ENCODE data around the gene STK25. TPM values are rescaled to one million over a fixed set of nuclear protein-coding genes. Genes with fewer than 3 reads are reported as not detected.

Gene STK25
- total and polyA plus RNA-seq, 2 of the 8 experiments (the other 6 are each of a cell fraction or from before 2014, with no cell fraction given), result 159 to 546 TPM

DNA sequence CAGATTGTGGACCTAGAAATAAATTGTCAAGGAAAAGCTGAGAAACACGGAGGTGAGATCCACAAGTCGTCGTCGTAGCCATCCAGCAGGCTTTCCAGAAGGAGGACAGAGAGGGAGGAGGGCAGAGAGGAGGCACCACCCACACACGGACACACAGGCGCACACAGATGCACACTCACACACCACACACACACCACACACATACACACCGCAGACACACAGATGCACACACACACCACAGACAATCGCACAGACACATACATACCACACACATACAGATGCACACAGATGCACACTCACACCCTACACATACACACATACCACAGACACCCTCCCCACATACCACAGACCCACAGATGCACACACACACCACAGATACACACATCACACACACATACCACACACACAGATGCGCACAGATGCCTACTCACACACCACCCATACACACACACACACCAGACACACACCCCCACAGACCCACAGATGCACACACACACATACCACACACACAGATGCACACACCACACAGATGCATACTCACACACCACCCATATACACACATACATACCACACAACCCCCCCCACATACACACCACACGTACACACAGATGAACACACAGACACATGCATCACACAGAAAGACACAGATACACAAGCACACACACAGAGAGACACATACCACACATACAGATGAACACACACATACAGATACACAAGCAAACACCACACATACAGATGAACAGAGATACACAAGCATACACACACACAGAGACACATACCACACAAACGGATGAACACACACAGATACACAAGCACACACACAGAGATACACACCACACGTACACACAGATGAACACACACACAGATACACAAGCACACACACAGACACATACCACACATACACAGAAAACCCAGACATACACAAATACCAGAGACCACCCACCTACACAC, 37.4 kb upstream of the STK25 start:
- Histone ChIP-seq H4K20me1 (replicated peaks in 1 of 2; ENCODE audit: control insufficient read depth in 1 of 2, insufficient read depth in 2 of 2, low read length in 2 of 2) (peaks cover 0 to 5% of the 10 kb centered on the region in 2 experiments), H3K23ac (ENCODE audit: insufficient read length) (peak overlapping the region; percentile 9), H4K8ac (ENCODE audit: extremely low read depth, insufficient read depth, low read length) (no peak overlapping the region), H2AK5ac (ENCODE audit: low read depth, low read length) (peak overlapping the region; percentile 99), H4K91ac (replicated peaks; ENCODE audit: insufficient read length, low read length) (peak overlapping the region; percentile 44), H2BK15ac (ENCODE audit: low read length) (peak overlapping the region; percentile 48; the same call in 1 of the 2 replicates), H2BK5ac (ENCODE audit: low read depth, low read length) (peak overlapping the region; percentile 49; the same call in 1 of the 2 replicates), H3K4me1 (replicated peaks in 1 of 4; ENCODE audit: control insufficient read depth in 3 of 4, insufficient read depth in 4 of 4, low read length in 3 of 4) (peaks cover 1 to 4% (median 4%) of the 10 kb centered on the region in 4 experiments; a peak in 6 of 7 replicates), H3K36me3 (ENCODE audit: control insufficient read depth in 2 of 4, insufficient read depth in 4 of 4, low read length in 3 of 4) (no peaks in the 10 kb centered on the region), H3K4me2 (ENCODE audit: insufficient read depth in 1 of 2, low read depth in 2 of 2, low read length in 2 of 2) (no peak overlapping the region), H3K4ac (replicated peaks; ENCODE audit: insufficient read length, low read depth, low read length) (peak overlapping the region; percentile 29), H3K14ac (ENCODE audit: insufficient read length) (no peak overlapping the region), H3K27me3 (replicated peaks in 1 of 4; ENCODE audit: control insufficient read depth in 3 of 4, extremely low read depth in 1 of 4, insufficient read depth in 3 of 4, low read length in 3 of 4) (peaks cover 18 to 26% (median 23%) of the 10 kb centered on the region in 4 experiments), H3K27ac (ENCODE audit: low read depth, low read length) (no peak overlapping the region), H2AFZ (ENCODE audit: low read length) (no peak overlapping the region), H4K5ac (ENCODE audit: insufficient read length, low read depth, low read length) (no peak overlapping the region), H3K56ac (replicated peaks; ENCODE audit: insufficient read length, low read depth, low read length) (peak overlapping the region; percentile 92), H3K9ac (replicated peaks in 1 of 4; ENCODE audit: extremely low read depth in 1 of 4, low read depth in 3 of 4, low read length in 3 of 4) (no peak overlapping the region; a peak in 1 of 7 replicates), H3K4me3 (ENCODE audit: extremely low read depth in 1 of 4, insufficient read depth in 2 of 4, low read depth in 3 of 4, low read length in 4 of 4) (no peak overlapping the region), H2BK120ac (replicated peaks; ENCODE audit: low read depth, low read length) (no peak overlapping the region), H3K23me2 (ENCODE audit: low read depth, low read length) (peaks cover 17% of the 10 kb centered on the region; the same call in 1 of the 2 replicates), H2BK20ac (ENCODE audit: low read length) (peak overlapping the region; percentile 64; the same call in 1 of the 2 replicates), H3K79me1 (ENCODE audit: low read depth, low read length) (no peaks in the 10 kb centered on the region), H3K18ac (ENCODE audit: extremely low read depth, low read length) (no peak overlapping the region), H3K9me3 (ENCODE audit: insufficient read depth in 2 of 2, low read depth in 1 of 2, low read length in 1 of 2) (no peaks in the 10 kb centered on the region), H3K79me2 (ENCODE audit: control insufficient read depth in 1 of 2, insufficient read depth in 2 of 2, low read length in 2 of 2) (no peaks in the 10 kb centered on the region), H2BK12ac (ENCODE audit: low read depth, low read length) (peak overlapping the region; percentile 95)
- WGBS, 2 experiments (ENCODE audit: extremely low coverage in 1 of 2, insufficient coverage in 1 of 2, insufficient read length in 1 of 2, insufficient replicate concordance in 2 of 2, low coverage in 1 of 2, low lambda C conversion rate in 2 of 2, missing lambda C conversion rate in 1 of 2), result 81% methylated on average over 12 of the region's 12 CpGs; no CpG with 5 or more reads in 1 of the 2 experiments
- POLR2A ChIA-PET (ENCODE audit: partially characterized antibody), result interaction anchor here (0.7 kb wide), 1 partner anchor 242 kb away, joined by 3 read pairs; no protein-coding TSS in a partner anchor
- CTCF ChIA-PET (ENCODE audit: partially characterized antibody), result no interaction called here
- TF ChIP-seq CBX5 (IDR thresholded peaks at IDR 0.05; ENCODE audit: low read depth, low read length) (no peak), ASH2L (IDR thresholded peaks at IDR 0.05; ENCODE audit: low read length) (no peak), NRF1 (IDR thresholded peaks at IDR 0.05; ENCODE audit: low read depth, low read length) (no peak)
- FAIRE-seq (no peak), DNase-seq (ENCODE audit: low read depth in 1 of 2, low spot score in 2 of 2) (no peak)
